Choroid plexus epithelial cell (primary cell): ENCODE measurements around the gene DESI1.
"Not testable (repeated sequence)": the region's sequence is repeated elsewhere in the genome, so short reads cannot be mapped to it uniquely, and the experiment has no call there.

Experiments used
- DNase-seq: peaks from one replicate; pipeline ENCODE4 v3.0.0-alpha.2; 2010; ENCODE audit warnings: low read depth
- H3K4me3 ChIP-seq: 2 replicates; pipeline ENCODE4 v1.5.1; 2011; ENCODE audit warnings: low read depth, mild to moderate bottlenecking, control low read depth, low read length, moderate library complexity
- TF ChIP-seq, protein P1 (sequence below): conservative IDR thresholded peaks from 2 replicates; pipeline ENCODE4 v1.5.1; 2011; ENCODE audit warnings: low read depth, mild to moderate bottlenecking, control low read depth, inconsistent platforms, low read length, moderate library complexity

Gene DESI1

DNA sequence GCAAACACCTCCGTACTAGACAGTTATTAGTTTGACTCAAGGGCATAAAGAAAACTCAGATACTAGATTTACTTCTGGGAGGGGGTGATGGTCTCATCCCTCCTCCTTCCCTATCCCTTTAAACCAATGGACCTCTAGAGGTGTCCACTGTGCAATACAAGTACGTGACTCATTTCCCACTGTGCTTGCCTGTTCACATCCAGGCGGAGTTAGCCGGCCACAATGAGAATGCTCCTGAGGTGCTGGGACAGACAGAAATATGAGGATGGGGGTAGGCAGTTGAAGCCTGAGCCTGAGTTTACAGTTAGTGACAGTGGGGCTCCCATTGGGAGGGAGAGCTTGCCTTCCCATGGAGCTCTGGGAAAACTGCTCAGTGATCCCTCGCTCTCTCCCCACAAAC lies 22.8 kb downstream of the DESI1 start:
- TF ChIP-seq, protein P1, sequence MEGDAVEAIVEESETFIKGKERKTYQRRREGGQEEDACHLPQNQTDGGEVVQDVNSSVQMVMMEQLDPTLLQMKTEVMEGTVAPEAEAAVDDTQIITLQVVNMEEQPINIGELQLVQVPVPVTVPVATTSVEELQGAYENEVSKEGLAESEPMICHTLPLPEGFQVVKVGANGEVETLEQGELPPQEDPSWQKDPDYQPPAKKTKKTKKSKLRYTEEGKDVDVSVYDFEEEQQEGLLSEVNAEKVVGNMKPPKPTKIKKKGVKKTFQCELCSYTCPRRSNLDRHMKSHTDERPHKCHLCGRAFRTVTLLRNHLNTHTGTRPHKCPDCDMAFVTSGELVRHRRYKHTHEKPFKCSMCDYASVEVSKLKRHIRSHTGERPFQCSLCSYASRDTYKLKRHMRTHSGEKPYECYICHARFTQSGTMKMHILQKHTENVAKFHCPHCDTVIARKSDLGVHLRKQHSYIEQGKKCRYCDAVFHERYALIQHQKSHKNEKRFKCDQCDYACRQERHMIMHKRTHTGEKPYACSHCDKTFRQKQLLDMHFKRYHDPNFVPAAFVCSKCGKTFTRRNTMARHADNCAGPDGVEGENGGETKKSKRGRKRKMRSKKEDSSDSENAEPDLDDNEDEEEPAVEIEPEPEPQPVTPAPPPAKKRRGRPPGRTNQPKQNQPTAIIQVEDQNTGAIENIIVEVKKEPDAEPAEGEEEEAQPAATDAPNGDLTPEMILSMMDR = peak; percentile 16
- no peak overlapping the region for H3K4me3 ChIP-seq
- peak; percentile 87 for DNase-seq

DNA sequence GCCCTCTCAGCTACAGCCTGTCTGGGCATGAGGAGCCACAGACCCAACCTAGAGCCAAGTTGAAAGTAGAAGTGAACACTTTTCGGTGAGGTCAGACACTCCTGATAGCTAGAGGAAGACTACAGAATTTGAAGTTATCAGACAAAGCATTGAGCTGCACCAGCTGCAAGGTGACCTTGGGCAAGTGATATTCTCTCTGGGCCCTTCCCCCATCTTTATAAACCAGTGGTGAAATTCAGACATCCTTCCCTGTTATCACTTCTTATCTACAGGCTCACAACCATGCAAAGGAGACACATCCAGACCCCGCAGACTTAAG lies 23.2 kb downstream of the DESI1 start:
- TF ChIP-seq, protein P1 = no peak
- no peak overlapping the region for H3K4me3 ChIP-seq
- DNase-seq = no peak

DNA sequence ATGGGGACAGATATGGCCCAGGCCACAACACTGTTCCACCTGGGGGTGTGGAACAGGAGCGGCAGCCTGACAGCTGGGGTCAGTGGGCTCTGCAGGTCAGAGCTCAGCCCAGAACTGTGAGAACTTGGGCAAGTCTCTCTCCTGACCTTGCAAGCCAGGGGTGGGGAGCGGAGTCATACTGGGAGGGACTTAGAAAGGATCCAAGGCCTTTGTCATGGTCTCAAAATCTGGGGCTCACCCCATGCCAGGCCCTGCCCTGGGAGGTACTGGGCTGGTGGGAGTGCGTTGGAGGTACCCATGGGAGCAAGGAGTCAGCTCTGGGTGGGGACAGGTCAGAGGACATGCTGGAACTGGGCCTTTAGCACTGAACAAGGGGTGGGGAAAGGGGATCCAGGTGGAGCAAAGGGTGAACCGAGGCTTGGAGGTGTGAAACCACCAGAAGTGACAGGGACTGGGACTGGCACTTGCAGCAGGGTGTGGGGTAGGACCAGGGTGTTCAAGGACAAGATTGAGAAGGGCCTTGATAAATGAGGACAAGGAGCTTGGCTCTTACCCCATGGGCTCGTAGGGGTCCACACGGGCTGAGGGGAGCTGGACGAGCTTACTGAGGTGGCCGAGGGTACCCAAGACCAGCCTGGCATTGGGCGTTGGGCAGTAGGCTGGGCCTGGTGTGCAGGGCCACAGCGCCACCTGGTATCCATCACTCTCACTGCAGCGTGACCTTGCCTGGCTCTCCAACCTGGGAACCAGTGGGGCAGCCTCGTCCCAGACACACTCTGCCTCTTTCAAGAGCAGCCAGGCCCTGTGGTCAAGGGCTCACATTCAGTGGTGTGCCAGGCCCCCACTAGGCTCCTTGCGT lies 23.8 kb downstream of the DESI1 start:
- no peak overlapping the region for H3K4me3 ChIP-seq
- TF ChIP-seq, protein P1 = peak; percentile 87
- peak; percentile 64 for DNase-seq

DNA sequence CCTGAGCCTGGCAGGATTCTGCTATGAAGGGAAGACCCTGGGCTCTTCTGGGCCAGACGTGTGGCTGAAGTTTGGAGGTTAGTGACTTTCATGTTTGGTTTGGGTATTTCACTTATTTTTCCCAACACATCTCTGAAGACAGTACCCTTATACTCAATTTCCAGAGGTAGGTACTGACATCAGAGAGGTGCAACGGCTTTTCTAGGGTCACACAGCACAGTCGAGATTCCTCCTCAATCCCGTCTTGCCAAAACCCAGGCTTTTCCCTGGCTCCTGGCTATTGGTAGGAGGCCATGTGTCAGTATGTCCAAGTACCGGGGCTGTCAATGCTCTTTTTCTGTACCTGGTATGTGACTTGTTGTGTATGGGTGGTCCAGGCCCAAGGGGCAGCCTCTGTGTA lies 25.1 kb downstream of the DESI1 start:
- no peak for DNase-seq
- no peak overlapping the region for H3K4me3 ChIP-seq
- TF ChIP-seq, protein P1 = no peak

DNA sequence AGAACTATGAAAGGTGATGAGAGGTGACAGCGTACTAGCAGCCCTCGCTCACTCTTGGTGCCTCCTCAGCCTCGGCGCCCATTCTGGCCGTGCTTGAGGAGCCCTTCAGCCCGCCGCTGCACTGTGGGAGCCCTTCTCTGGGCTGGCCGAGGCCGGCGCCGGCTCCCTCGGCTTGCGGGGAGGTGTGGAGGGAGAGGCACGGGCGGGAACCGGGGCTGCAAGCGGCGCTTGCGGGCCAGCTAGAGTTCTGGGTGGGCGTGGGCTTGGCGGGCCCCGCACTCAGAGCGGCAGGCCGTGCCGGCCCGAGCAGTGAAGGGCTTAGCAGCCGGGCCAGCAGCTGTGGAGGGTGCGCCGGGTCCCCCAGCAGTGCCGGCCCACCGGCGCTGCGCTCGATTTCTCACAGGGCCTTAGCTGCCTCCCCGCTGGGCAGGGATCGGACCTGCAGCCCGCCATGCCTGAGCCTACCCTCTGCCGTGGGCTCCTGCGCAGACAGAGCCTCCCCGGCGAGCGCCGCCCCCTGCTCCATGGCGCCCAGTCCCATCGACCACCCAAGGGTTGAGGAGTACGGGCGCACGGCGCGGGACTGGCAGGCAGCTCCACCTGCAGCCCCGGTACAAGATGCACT lies 27.4 kb downstream of the DESI1 start:
- H3K4me3 ChIP-seq, DNase-seq: not testable (repeated sequence)

DNA sequence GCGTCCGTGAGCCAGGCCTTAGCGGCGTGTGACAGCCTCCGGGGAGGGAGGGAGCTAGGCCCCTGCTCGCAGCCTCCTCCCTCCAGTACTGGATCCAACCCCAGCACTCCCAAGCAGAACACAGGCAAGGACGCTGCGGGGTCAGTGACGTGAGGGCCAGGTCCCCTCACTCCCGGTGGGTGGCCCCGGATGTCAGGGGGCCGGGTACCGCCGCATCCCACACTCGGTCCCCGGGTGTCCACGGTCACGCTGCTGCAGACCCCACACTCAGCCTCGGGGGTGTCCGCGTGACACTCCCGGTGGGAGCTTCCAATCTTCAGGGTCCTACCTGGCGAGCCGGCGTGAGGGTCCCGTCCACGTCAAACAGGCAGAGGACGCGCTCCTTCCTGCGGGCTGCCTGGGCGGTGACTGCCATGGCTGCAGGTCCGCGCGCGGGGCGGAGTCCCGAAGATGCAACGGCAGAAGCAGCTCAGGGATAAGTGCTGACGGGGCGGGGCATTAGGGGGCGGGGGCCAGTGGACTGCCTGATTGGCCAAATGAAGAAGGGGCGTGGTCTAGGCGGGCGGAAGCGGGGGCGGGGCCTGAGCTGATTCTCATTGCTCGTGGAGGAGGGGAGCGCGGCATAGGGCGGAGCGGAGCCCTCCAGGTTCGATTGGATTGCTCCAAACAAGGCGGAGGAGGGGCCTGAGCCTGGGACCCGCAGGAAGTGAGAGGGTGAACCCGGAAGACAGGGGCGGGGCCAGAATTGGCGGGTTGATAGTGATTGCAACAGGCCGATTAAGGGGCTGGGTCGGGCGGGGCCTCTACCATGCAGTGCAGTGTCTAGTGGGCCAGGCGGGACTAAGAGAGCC lies 31.2 kb downstream of the DESI1 start, which contains the start of gene PMM1:
PMM1 (minus strand) TSS at position 450 of the 851 bp plus-strand sequence; CDS start at position 415, 35 bp downstream.
- TF ChIP-seq, protein P1 = no peak
- H3K4me3 ChIP-seq = peak within 1 kb of the TSS; percentile 97
- peak; percentile 100 for DNase-seq

DNA sequence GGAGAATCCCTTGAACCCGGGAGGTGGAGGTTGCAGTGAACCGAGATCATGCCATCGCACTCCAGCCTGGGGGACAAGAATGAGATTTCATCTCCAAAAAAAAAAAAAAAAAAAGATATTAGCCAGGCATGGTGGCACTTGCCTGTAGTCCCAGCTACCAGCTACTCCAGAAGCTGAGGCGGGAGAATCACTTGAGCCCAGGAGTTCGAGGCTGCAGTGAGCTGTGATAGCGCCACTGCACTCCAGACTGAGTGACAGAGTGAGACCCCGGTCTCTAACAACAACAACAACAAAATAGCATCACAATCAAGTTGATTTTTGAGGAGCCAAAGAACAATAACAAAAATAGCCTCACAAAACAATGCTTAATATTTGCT lies 33.5 kb downstream of the DESI1 start:
- no peak overlapping the region for H3K4me3 ChIP-seq
- no peak for DNase-seq
- TF ChIP-seq, protein P1 = no peak
